Caco-2 (cell line): ENCODE data around the gene SIRT6. TPM values are rescaled to one million over a fixed set of nuclear protein-coding genes. Genes with fewer than 3 reads are reported as not detected.
A peak's percentile ranks its signal among the peaks of the same experiment; 100 is the strongest.
"Not testable (repeated sequence)": the region's sequence is repeated elsewhere in the genome, so short reads cannot be mapped to it uniquely, and the experiment has no call there.

Experiments
- Bru-seq: library from RNA; stranded (reverse); fragments of 400-500 nt; gene quantifications from one replicate; lab custom pipeline; 2021; lab: Mats Ljungman, UMichigan
- BruChase-seq, 2 experiments: library from RNA; stranded (reverse); fragments of 400-500 nt; gene quantifications; one replicate each; lab custom pipeline; 2021; lab: Mats Ljungman, UMichigan
- BruUV-seq: library from RNA; stranded (reverse); fragments of 400-500 nt; replicated peaks from 2 replicates; lab custom pipeline; 2021; lab: Mats Ljungman, UMichigan
- CTCF ChIA-PET: fragments of 300-600 bp; sonication (Branson Sonifier 250); formaldehyde crosslinking; loops from one replicate; lab custom pipeline; 2022; ENCODE audit warnings: antibody characterized with exemption; lab: Charles Lee
- POLR2A ChIA-PET: fragments of 300-600 bp; sonication (Branson Sonifier 250); formaldehyde crosslinking; loops from one replicate; lab custom pipeline; 2022; ENCODE audit warnings: antibody characterized with exemption; lab: Charles Lee
- DNase-seq, 2 experiments: peaks; one replicate each; pipeline versions ENCODE4 v3.0.0 to v3.0.0-alpha.2; 2020 to 2022
- H3K27me3 ChIP-seq: replicated peaks from 2 replicates; pipeline ENCODE4 v1.6.0; 2011; ENCODE audit warnings: low read length; ENCODE audit not compliant: control insufficient read depth, insufficient read depth
- H3K36me3 ChIP-seq: 2 replicates; pipeline ENCODE4 v1.5.1; 2011; ENCODE audit warnings: low read length; ENCODE audit not compliant: control insufficient read depth, insufficient read depth
- H3K4me1 ChIP-seq: fragments of 250-450 bp; sonication (Bioruptor Pico); 2 replicates; pipeline ENCODE4 v1.5.1; 2020; ENCODE audit warnings: mild to moderate bottlenecking
- H3K4me3 ChIP-seq: 2 replicates; pipeline ENCODE4 v1.5.1; 2011; ENCODE audit warnings: low read depth, mild to moderate bottlenecking, control low read depth, low read length
- H3K9me3 ChIP-seq: fragments of 250-450 bp; sonication (Bioruptor Pico); 2 replicates; pipeline ENCODE4 v1.5.1; 2020; ENCODE audit warnings: mild to moderate bottlenecking, moderate library complexity
- H3K27ac Mint-ChIP-seq: one replicate; pipeline ENCODE4 v1.8.0; 2022; ENCODE audit warnings: mixed read lengths; ENCODE audit not compliant: unreplicated experiment
- H3K27me3 Mint-ChIP-seq: one replicate; pipeline ENCODE4 v1.8.0; 2022; ENCODE audit warnings: mixed read lengths; ENCODE audit not compliant: insufficient read depth, unreplicated experiment
- H3K36me3 Mint-ChIP-seq: one replicate; pipeline ENCODE4 v1.8.0; 2022; ENCODE audit warnings: mild to moderate bottlenecking, mixed read lengths; ENCODE audit not compliant: insufficient read depth, unreplicated experiment
- H3K4me1 Mint-ChIP-seq: one replicate; pipeline ENCODE4 v1.8.0; 2022; ENCODE audit warnings: low read depth, mixed read lengths; ENCODE audit not compliant: unreplicated experiment
- H3K4me3 Mint-ChIP-seq: one replicate; pipeline ENCODE4 v1.8.0; 2022; ENCODE audit warnings: mild to moderate bottlenecking, moderate library complexity, mixed read lengths; ENCODE audit not compliant: unreplicated experiment
- H3K9me3 Mint-ChIP-seq: one replicate; pipeline ENCODE4 v1.8.0; 2022; ENCODE audit warnings: mixed read lengths; ENCODE audit not compliant: unreplicated experiment
- CTCF ChIP-seq, 2 experiments: fragments of 200-600 bp in 1 of 2; IDR thresholded peaks; 1 replicate in 1 of 2; 2 replicates in 1 of 2; pipeline versions ENCODE4 v1.5.1 to v1.8.0; 2011 to 2022; ENCODE audit warnings: antibody characterized with exemption in 1 of 2, control low read depth in 1 of 2, inconsistent platforms in 1 of 2, low read depth in 1 of 2, low read length in 1 of 2, mild to moderate bottlenecking in 1 of 2, moderate library complexity in 1 of 2; ENCODE audit not compliant: insufficient read depth in 1 of 2, severe bottlenecking in 1 of 2, unreplicated experiment in 1 of 2
- intact Hi-C: fragments of 100-400 bp; cut with micrococcal nuclease; formaldehyde crosslinking; loops from one replicate; pipeline ENCODE4 v1.10.0; 2022; ENCODE audit not compliant: unreplicated experiment
- long read RNA-seq: library from polyadenylated mRNA; stranded (forward); transcript quantifications from one replicate; pipeline ENCODE4 v2.0.0, GENCODE V29; 2022
- total RNA-seq: library from RNA; stranded (reverse); gene quantifications from 2 replicates; pipeline ENCODE4 v1.2.3, GENCODE V29; 2022

Gene SIRT6
- total RNA-seq (18.2 and 20.1 TPM in 2 replicates), Bru-seq, nascent RNA (percentile 51 among the genes with signal in this experiment), BruChase-seq, experiment 1, labeled RNA remaining after a 2-hour chase (percentile 55 among the genes with signal in this experiment), BruChase-seq, experiment 2, labeled RNA remaining after a 6-hour chase (percentile 62 among the genes with signal in this experiment)
- long read RNA-seq, transcript SIRT6-204 (2 exons, 371 nt) = major isoform, 6 of 14 reads
- long read RNA-seq, partial matches to known transcripts = 1 of 14 reads
- long read RNA-seq, other reads (novel, unspliced or antisense) = 4 of 14 reads

GRCh38 chr19:4182084-4182810 is at the start of gene SIRT6, which contains the start of gene ANKRD24:
SIRT6 (minus strand) TSS chr19:4182563; CDS start chr19:4182539, 24 bp downstream.
ANKRD24 (plus strand) TSS chr19:4182689; CDS start chr19:4186426, 3,737 bp downstream.
- Mint-ChIP-seq H3K27ac (peak within 1 kb of the TSS; percentile 97), H3K9me3 (no peaks in the 10 kb centered on the region), H3K4me1 (no peaks in the 10 kb centered on the region), H3K27me3 (no peaks in the 10 kb centered on the region), H3K36me3 (peaks cover 8% of the 10 kb centered on the region), H3K4me3 (peak within 1 kb of the TSS; percentile 100)
- Histone ChIP-seq H3K4me1 (0 out of 2 replicates have a peak, but pooled peaks cover 11% of the 10 kb centered on the region), H3K27me3 (no peaks in the 10 kb centered on the region), H3K36me3 (peaks cover 2% of the 10 kb centered on the region; the same call in 1 of the 2 replicates), H3K9me3 (no peaks in the 10 kb centered on the region), H3K4me3 (peak within 1 kb of the TSS; percentile 93)
- BruUV-seq = no TSS peak
- DNase-seq = peak; percentile 95 to 96
- TF ChIP-seq CTCF (IDR thresholded peaks at IDR 0.05; ENCODE audit: insufficient read depth in 1 of 2, low read depth in 1 of 2, low read length in 1 of 2, severe bottlenecking in 1 of 2, unreplicated experiment in 1 of 2) = no peak
- ChIA-PET CTCF (no interaction called here), POLR2A (no interaction called here)
- intact Hi-C loops = no loop called here

- BruUV-seq, POLR2A ChIA-PET, H3K27me3 Mint-ChIP-seq, H3K4me3 Mint-ChIP-seq, H3K36me3 Mint-ChIP-seq, intact Hi-C loops, H3K9me3 ChIP-seq, H3K36me3 ChIP-seq, H3K4me3 ChIP-seq, DNase-seq, H3K27me3 ChIP-seq, H3K9me3 Mint-ChIP-seq, H3K27ac Mint-ChIP-seq: not testable (repeated sequence)
- CTCF ChIA-PET = interaction anchor here (0.7 to 0.9 kb wide), 4 partner anchors 16 to 813 kb away, joined by 3 to 9 read pairs (median 5); no protein-coding TSS in a partner anchor
- peaks cover 12% of the 10 kb centered on the region for H3K4me1 Mint-ChIP-seq
- peaks cover 11% of the 10 kb centered on the region for H3K4me1 ChIP-seq
Measured at GRCh38 chr19:4232139-4232538, 49.8 kb upstream of the SIRT6 start.

GRCh38 chr19:4231521-4231920 is 49.2 kb upstream of the SIRT6 start:
- POLR2A ChIA-PET = not testable (repeated sequence)

GRCh38 chr19:4230237-4230636 is 47.9 kb upstream of the SIRT6 start:
- H3K27me3 Mint-ChIP-seq, POLR2A ChIA-PET, H3K36me3 ChIP-seq, H3K27me3 ChIP-seq, H3K27ac Mint-ChIP-seq, H3K4me3 Mint-ChIP-seq, CTCF ChIA-PET, BruUV-seq, intact Hi-C loops, H3K4me3 ChIP-seq, H3K9me3 ChIP-seq, H3K4me1 Mint-ChIP-seq, H3K36me3 Mint-ChIP-seq, H3K9me3 Mint-ChIP-seq, DNase-seq: not testable (repeated sequence)
- peaks cover 11% of the 10 kb centered on the region for H3K4me1 ChIP-seq

More at GRCh38 chr19:4231521-4231920, 49.2 kb upstream of the SIRT6 start:
- BruUV-seq, H3K27me3 ChIP-seq, H3K9me3 Mint-ChIP-seq, H3K4me1 Mint-ChIP-seq, DNase-seq, H3K9me3 ChIP-seq, H3K27me3 Mint-ChIP-seq, H3K27ac Mint-ChIP-seq, H3K4me3 Mint-ChIP-seq, H3K36me3 Mint-ChIP-seq, H3K4me3 ChIP-seq, H3K36me3 ChIP-seq, intact Hi-C loops: not testable (repeated sequence)
- CTCF ChIA-PET = interaction anchor here (0.6 kb wide), 1 partner anchor 111 kb away, joined by 3 read pairs; no protein-coding TSS in a partner anchor
- H3K4me1 ChIP-seq = peaks cover 11% of the 10 kb centered on the region
